Measurements from ENCODE around the gene TANC1. TPM values are rescaled to one million over a fixed set of nuclear protein-coding genes. Genes with fewer than 3 reads are reported as not detected.

Gene TANC1
- total RNA-seq, 1 donor from 2014 or later = 20.1 TPM

DNA sequence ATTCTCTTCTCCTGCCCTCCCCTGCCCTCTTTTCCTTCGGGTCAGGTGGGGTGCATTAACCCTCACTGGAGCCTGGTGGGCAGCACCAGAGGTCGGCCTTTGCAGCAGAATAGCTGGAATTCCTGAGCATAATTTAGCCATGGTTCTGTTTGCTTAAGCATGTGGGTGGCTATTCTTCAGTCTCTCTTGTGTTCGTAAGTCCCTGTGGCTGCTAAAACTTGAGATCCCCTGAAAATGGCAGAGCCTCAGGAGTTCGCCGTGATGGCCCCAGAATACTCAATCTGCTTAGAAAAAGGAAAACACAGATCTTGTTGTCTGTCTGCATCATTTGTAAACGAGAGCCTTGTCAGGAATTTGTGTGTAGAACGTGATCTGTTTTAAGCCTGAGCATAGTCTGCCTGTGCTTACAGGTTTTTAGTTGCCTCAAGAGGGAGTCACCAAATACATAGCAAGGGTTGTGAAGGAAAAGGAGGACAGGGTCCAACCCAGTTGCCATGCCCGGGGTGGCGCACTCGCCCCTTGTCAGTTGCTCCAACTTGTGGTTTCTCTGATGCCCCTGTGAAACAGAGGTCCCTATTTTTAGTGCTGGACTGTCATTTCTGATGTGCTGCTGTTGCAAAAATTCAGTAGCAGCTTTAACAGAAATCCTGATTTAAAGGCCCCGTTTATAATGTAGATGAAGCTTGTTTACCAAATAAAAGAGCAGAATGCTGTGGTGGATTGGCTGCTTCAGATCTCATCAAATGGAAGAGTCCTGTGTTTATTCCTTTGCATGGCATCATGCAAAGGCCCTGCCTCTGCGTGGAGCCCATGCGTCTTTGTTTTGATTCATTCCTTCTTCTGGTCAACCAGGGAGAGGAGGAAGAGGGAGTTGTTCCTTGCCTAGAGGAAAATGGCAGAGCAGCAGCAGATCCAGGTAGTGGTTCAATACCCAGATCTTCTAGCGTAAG is 243.3 kb downstream of the TANC1 start:
- peak; percentile 54 for DNase-seq (ENCODE audit: low read depth)

DNA sequence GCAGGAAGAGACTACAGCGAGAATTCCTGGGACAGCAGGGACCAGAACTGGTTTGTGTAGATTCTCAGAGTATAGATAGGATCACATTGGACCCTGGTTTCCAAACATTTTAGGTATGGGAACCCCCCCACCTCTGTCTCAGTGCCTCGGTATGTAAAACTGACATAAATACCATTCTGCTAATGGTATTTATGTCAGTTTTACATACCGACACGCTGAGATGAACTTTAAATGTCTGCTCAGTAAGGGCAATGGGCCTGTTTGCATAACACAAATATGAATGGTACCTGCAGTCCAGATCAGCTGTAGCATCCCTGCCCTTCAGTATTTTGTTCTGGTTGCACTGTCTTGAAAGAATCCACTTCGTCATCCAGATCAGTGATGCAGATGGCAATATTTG is 244.9 kb downstream of the TANC1 start:
- no peak for DNase-seq (ENCODE audit: low read depth)

DNA sequence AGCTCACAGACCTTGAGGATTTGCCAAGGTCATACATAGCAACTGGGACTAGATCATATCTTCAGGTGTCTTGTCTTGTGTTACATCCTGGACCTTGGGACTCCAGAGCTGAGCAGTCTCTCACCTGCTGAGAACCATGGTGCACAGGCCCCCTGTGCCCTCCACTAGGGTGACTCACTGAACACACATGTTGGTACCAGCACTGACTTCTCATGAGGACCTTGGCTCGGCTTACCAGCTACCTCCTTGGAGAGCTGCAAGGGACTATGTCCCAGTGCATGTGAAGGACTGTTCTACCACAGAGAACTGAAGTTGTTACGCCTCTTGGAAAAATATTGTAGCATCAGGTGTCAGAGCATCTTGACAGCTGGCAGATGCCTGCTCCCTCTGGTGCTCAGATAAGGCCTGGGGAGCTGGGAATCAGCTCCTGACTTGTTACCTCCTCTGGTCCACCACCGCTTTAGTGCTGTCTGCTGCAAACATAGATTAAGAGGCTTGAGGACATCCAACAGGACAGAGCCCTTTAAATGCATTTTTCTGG is 246.0 kb downstream of the TANC1 start:
- no peak for DNase-seq (ENCODE audit: low read depth)

DNA sequence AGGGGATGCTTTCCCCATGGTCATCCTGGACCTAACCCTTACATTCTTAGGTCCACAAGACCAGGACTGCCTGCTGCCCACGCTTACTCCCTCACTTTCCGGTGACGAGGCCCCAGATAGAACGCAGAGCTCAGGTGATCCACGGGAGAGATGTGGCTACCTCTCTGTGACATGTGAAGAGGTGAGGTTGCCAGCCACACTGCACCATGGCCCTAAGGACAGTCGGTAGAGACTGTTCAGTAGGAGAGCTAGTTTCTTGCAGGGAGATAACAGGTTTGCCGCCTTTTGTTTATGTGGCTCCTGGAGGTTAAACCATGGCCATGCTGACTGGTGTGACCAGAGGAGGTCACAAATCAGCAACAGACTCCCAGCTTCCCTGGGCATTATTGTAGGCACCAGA is 246.7 kb downstream of the TANC1 start:
- DNase-seq (ENCODE audit: low read depth) = no peak

DNA sequence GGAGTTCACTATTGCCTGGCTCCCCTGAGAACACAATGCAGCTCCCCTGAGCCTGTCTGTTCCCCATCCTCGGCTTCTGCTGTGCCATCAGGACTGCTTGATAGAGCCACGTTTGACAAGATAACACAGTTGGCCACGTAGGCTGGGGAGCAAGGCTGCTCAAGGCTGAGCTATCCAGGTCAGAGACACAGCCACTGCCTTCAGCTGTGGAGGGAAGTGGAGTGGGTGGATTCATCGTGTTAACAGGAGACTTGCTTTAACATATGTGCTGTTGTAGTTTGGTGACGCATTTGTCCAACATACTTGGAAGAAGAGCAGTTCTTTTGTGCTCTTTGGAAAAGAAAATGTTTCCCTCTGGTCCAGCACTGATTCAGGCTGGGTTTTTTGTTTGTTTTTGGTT is 249.2 kb downstream of the TANC1 start:
- no peak for DNase-seq (ENCODE audit: low read depth)

DNA sequence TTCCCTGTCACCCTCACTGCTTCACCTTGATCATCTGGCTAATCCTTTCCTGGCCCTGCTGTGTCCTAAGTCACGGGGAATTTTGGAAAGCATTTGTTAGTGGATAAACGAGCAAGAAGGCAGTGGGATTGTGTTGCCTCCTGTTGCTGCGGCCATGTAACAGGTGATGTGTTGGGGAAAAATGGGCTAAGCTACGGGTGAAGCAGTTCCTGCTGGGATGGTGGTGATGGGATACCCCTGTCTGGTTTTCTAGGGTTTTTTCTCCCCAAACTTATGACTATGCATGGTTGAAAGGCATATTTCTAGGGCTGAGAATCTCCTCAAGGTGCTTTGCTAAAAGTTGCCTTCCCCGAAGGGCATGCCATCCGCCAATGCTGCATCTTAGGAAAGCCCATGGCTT is 249.9 kb downstream of the TANC1 start:
- no peak for DNase-seq (ENCODE audit: low read depth)

DNA sequence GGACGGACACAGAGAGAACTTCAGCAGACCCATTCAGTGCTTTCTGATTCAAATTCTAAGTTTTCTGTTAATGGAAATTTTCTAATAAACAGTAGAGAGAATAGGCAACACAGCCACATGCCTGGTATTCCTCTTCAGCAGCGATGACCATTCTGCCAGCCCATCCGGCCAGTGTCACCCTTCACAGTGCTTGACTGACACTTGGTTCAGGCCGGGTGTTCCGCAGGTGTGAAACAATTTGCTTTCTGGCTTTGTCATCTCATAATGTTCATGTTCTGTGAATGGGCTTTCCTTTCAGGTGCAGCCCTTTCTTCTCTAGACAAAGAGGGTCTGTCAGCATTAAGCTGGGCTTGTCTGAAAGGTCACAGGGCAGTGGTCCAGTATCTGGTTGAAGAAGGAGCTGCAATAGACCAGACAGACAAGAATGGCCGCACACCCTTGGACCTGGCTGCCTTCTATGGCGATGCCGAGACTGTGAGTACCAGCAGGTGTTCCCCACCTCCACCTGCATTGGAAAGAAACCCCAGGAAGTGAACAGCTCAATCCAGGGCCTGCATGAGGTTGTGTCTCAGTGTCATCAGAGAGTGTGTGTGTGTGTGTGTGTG is 251.1 kb downstream of the TANC1 start:
- no peak for DNase-seq (ENCODE audit: low read depth)

DNA sequence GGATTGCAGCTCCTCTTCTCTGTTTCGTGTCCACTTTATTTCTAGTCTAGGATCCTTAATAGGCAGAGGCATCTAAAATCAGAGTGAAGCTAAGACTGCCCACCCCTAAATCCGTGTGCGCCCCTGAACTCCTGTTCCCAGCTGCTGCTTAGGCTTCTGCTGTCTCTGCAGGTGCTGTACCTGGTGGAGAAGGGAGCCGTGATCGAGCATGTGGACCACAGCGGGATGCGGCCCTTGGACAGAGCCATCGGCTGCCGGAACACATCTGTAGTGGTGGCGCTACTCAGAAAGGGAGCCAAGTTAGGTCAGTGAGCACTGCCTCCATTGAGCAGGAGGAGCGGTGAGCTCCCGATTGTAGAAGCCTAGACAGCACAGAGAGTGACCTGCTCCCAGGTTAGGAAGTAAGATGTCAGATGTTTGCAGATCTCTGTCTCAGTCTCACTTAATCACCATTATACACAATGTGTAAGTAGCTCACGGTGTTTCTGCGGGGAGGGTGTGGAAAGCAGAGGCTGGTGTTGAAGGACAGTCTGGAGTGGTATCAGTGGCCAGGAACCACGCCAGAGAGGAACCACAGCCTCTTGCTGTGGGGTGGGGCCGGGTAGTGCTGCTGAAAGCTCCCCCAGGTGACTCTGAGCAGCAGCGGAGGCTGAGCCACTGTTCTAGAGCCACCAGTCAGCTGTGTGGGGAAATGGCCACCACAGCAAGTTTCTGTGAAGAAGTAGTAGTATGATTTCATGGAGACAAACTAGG is 255.8 kb downstream of the TANC1 start:
- no peak for DNase-seq (ENCODE audit: low read depth)

DNA sequence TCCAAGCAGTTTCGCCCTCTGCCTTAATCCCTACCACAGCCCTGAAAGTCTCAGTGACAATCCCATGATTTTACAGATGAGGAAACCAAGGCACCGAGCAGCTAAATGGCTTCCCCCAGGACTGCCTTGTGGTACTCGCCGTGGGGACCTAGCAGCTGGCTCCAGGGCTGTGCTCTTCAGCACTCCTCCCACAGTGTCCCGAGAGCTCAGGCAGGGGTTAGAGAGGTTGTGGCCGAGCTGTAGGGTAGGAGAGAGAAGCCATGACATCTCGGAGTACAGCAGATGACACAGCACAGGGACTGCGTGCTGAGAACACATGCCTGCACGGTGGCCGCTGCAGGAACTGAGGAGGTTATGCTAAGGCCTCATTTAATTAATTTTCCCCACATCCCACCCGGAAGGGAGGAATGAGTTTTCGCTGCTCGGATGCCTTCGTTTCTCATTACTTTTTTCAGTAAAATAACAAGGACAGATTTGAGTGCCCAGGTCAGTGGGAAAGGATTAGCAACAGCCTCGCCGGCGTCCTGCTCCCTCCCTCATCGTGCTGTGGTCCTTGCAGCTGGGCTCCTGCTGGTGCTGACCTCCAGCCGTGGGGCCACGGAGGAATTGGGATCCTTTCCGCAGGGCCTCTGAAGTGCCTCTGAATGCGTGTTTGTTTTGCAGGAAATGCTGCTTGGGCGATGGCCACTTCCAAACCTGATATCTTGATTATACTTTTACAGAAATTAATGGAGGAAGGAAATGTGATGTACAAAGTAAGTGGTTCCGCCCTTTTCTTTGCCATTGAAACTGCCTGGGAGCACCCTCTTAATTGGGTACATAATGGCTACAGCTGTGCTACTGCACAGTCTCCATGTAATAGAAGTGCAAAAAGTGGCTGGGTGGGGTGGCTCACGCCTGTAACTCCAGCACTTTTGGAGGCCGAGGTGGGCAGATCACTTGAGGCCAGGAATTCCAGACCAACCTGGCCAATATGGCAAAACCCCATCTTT is 256.9 kb downstream of the TANC1 start:
- no peak for DNase-seq (ENCODE audit: low read depth)

DNA sequence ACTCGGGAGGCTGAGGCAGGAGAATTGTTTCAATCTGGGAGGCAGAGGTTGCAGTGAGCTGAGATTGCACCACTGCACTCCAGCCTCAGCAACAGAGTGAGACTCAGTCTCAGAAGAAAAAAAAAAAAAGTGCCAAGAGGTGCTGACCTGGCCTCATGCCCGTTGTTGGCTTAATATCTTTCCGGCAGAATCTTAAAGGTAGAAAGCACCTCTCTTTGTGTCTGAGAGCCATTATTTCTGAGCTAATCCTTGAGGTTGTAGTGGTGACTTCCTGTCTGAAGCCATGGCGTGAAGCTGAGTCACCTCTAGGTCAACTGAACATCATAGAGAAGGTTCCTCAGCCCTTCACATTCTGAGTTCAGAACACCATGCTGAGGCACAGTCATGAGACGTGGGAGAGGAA is 257.6 kb downstream of the TANC1 start:
- no peak for DNase-seq (ENCODE audit: low read depth)

DNA sequence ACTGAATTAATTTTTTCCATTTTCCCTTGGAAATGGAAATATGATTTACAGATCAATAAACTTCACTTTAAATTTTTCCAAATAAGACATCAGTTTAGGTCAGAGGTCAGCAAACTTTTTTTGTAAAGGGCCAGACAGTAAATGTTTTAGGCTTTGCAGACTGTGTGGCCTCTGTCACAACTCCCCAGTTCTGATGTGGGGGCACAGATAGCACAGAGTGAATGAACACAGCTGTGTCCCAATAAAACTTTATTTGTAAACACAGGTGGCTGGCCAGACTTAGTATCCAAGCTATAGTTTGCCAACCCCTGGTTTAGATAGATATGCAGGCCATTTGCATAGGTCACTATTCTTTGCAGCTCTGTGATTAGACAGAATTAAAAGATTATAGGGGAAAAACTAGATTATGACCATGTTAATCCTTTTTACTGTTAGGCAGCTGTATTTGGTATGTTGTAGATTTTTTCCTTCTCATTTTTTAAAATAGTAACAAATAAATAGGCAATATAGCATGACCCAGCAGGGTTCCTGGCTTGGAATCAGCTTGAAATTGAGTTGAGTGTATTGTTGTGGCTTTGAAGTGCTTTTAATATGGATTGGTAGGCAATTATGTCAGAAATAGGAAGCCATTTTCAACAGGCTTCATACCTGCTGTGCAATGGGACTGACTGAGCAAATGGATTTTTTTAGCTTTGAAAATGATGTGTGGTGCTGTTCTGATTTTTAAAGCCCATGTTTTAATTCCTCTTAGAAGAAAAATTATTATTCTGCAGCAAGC is 258.4 kb downstream of the TANC1 start:
- no peak for DNase-seq (ENCODE audit: low read depth)

DNA sequence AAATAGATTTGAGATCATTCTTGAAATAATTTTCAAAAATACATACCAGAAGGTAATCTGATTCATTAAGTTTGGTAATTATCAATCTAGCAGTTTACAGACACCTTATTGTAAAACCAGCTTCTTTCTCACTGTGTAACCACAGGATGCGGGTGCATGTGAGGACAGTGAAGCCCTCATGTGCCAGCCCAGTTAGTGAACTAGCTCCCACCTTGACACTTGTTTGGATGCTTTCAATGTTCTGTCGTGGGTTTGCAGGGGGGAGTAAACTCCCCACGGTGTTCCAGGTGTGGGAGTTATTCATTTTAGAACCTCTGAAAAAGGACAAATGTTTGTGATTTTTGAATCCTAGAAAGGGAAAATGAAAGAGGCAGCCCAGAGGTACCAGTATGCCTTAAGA is 259.0 kb downstream of the TANC1 start:
- no peak for DNase-seq (ENCODE audit: low read depth)

DNA sequence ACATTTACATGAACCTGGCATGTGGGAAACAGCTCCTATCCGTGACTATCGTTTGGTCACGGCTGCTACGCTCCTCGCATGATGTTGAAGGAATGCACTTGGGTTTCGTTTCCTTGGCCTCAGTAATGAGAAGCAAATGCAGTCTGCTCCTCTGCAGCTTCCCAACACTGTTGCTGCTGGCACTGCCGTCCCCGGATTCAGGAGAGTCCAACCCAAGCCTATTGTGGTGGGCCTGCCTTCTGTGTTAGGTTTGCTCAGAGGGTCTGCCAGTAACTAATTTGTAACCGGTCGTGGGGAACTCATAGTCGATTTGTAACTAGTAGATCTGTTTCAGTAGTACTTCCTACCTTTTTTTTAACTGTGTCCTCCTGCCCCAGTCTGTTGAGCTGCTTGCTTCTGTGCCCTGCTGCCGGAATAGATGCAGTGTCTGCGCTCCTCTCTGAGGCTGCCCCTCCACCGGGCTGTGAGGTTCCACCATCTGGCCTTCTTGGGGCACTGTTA is 259.7 kb downstream of the TANC1 start:
- DNase-seq (ENCODE audit: low read depth) = no peak

DNA sequence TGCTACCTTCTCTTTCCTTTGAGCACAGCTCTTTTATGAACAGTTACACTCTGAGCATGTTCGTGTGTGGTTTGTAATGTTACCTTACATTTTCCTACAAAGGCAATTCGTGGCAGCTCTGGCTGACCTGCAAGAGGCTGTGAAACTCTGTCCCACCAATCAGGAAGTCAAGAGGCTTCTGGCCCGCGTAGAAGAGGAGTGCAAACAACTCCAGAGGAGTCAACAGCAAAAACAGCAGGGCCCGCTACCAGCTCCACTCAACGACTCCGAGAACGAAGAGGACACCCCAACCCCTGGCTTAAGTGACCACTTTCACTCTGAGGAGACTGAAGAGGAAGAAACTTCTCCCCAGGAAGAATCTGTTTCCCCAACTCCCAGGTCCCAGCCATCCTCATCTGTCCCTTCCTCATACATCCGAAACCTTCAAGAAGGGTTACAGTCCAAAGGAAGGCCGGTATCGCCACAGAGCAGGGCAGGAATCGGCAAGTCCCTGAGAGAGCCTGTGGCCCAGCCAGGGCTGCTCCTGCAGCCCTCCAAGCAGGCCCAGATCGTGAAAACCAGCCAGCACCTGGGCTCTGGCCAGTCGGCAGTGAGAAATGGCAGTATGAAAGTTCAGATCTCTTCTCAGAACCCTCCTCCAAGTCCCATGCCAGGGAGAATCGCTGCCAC is 261.2 kb downstream of the TANC1 start:
- no peak for DNase-seq (ENCODE audit: low read depth)

DNA sequence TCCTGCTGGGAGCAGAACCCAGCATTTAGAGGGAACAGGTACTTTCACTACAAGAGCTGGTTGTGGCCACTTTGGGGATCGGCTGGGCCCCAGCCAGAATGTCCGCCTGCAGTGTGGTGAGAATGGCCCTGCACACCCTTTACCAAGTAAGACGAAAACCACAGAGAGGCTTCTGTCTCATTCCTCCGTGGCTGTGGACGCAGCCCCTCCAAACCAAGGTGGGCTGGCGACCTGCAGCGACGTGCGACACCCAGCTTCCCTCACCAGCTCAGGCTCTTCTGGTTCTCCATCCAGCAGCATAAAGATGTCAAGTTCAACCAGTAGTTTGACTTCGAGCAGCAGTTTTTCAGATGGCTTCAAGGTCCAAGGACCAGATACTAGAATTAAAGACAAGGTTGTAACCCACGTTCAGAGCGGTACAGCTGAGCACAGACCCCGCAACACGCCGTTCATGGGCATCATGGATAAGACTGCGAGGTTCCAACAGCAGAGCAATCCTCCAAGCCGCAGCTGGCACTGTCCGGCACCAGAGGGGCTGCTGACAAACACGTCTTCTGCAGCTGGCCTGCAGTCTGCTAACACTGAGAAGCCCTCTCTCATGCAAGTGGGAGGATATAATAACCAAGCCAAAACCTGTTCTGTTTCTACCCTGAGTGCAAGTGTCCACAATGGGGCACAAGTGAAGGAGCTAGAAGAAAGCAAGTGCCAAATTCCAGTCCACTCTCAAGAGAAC is 261.9 kb downstream of the TANC1 start:
- DNase-seq (ENCODE audit: low read depth) = no peak

DNA sequence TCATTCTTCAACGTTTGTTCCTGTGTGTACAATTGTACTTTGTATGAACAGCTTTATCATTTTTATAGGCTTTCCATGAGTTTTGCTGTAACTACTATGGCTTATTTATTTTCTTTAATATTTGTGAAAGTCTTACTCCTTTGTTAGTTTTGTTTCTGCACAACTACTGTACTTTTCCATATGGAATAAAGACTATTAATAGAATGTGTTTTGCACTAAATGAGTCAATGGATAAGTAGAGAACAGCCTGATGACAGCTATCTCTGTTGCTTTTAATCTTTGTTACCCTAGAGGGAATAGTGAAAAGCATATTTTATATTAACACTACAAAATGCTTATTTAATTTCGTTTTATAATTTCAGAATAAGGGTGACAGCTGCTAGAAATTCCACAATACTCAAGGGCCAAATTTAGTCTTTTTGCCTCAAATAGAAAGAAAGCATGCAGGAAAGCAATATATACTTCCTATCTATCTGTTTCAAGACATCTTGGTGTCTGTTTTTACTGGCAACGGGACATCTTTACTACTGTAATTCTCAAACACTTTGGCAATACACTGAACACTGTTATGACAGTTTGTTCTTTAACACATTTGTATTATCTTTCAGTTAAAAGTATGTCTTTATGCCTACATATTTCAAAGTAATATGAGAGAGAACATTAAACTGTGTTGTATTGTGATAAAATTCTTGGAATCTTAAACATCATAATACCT is 264.2 kb downstream of the TANC1 start:
- DNase-seq (ENCODE audit: low read depth) = peak; percentile 12

DNA sequence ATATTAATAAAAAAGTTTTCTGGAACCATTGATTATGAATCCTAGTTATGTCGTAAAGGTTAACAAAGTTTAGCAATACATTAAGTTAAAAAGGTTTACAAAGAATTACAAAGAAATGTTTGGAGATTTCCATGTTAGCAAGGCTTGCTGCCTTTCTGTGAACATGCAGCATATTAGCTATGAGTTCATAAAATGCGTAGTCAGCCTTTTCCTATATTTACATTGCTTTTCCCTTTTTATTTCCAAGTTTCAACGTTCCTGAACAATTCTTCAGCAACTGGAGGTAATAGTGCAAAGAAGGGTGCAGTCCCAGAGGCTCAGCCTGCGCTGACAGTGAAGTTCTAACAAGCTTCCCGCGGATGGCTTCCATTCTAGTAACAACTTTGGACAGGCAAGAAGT is 266.4 kb downstream of the TANC1 start:
- no peak for DNase-seq (ENCODE audit: low read depth)

DNA sequence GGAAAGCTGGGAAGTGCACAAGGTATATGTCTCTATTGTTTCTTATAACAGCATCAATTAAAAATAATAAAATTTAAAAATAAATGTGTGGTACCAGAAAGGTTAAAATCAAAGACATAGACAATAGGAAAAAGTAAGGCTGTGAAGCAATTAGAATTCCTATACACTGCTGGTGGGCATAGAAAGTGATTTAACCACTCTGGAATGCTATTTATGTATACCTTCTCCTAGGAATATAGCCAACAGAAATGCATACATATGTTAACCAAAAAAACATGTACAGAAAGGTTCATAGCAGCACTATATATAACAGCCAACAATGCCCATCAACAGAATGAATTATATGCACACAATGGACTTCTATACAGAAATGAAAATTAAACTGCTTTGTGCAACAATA is 275.1 kb downstream of the TANC1 start:
- DNase-seq (ENCODE audit: low read depth) = no peak
